Activated CD8-positive, alpha-beta T cell treated with anti-CD3 and anti-CD28 coated beads for 36 hours (primary cell): ENCODE results near the gene C1QTNF6. TPM values are rescaled to one million over a fixed set of nuclear protein-coding genes. Genes with fewer than 3 reads are reported as not detected.

Experiments used
- ATAC-seq: fragments of 200-7000 bp; cut with Tn5 transposase; one replicate; pipeline ENCODE4 v1.10.0; 2021; ENCODE audit warnings: mild to moderate bottlenecking, moderate library complexity
- CTCF ChIA-PET: fragments of 350-600 bp; sonication (Branson Sonifier 250); formaldehyde crosslinking; loops from one replicate; lab custom pipeline; 2021; ENCODE audit warnings: antibody characterized with exemption; lab: Charles Lee
- POLR2A ChIA-PET: fragments of 350-600 bp; sonication (Branson Sonifier 250); formaldehyde crosslinking; loops from one replicate; lab custom pipeline; 2021; ENCODE audit warnings: antibody characterized with exemption; lab: Charles Lee
- DNase-seq: peaks from one replicate; pipeline ENCODE4 v3.0.0-alpha.2; 2020
- H3K27ac Mint-ChIP-seq: one replicate; pipeline ENCODE4 v1.8.0; 2021; ENCODE audit warnings: mild to moderate bottlenecking, mixed read lengths
- H3K27me3 Mint-ChIP-seq: one replicate; pipeline ENCODE4 v1.8.0; 2021; ENCODE audit warnings: mixed read lengths
- H3K36me3 Mint-ChIP-seq: one replicate; pipeline ENCODE4 v1.8.0; 2021; ENCODE audit warnings: low read depth, mixed read lengths
- H3K4me1 Mint-ChIP-seq: one replicate; pipeline ENCODE4 v1.8.0; 2021; ENCODE audit warnings: low read depth, mixed read lengths
- H3K4me3 Mint-ChIP-seq: one replicate; pipeline ENCODE4 v1.8.0; 2021; ENCODE audit warnings: mild to moderate bottlenecking, moderate library complexity, mixed read lengths
- H3K9me3 Mint-ChIP-seq: one replicate; pipeline ENCODE4 v1.8.0; 2021; ENCODE audit warnings: mixed read lengths
- CTCF ChIP-seq: fragments of 200-600 bp; IDR thresholded peaks from one replicate; pipeline ENCODE4 v1.8.0; 2022; ENCODE audit warnings: antibody characterized with exemption, mild to moderate bottlenecking
- intact Hi-C: fragments of 100-400 bp; cut with micrococcal nuclease; formaldehyde crosslinking; loops from one replicate; pipeline ENCODE4 v1.10.0; 2022
- total RNA-seq, 2 experiments: library from RNA; stranded (reverse); gene quantifications; one replicate each; pipeline ENCODE4 v1.2.3, GENCODE V29; 2021

The C1QTNF6 gene
- total RNA-seq, 2 experiments from 2014 or later: 6.4 TPM

- no peak for ATAC-seq
- peak overlapping the region; percentile 98 for H3K27ac Mint-ChIP-seq
- POLR2A ChIA-PET: interaction anchor here (0.6 to 3.8 kb wide), 14 partner anchors 10 to 122 kb away, joined by 3 to 18 read pairs (median 6); partner anchors contain the start of genes IL2RB and RAC2
- CTCF ChIA-PET: interaction anchor here (0.8 to 5.6 kb wide), 18 partner anchors 10 to 219 kb away, joined by 3 to 102 read pairs (median 6); partner anchors contain the start of gene IL2RB
- H3K36me3 Mint-ChIP-seq: peaks cover 5% of the 10 kb centered on the region
- no peak for DNase-seq
- H3K27me3 Mint-ChIP-seq: no peaks in the 10 kb centered on the region
- H3K4me1 Mint-ChIP-seq: peaks cover 80% of the 10 kb centered on the region
- no peak for TF ChIP-seq CTCF
- H3K9me3 Mint-ChIP-seq: peaks cover 4% of the 10 kb centered on the region
- intact Hi-C loops: loop anchor here (10.0 kb wide), 1 partner anchor 52 kb away; the partner anchor contains the start of gene IL2RB
- H3K4me3 Mint-ChIP-seq: peak overlapping the region; percentile 86
Measured at GRCh38 chr22:37196539-37197450, 8.7 kb upstream of the C1QTNF6 start.

GRCh38 chr22:37195921-37196320 is 7.9 kb upstream of the C1QTNF6 start:
- intact Hi-C loops: loop anchor here (10.0 kb wide), 1 partner anchor 51 kb away; the partner anchor contains the start of gene IL2RB
- no peak for ATAC-seq
- DNase-seq: no peak
- Mint-ChIP-seq H3K27me3 (no peaks in the 10 kb centered on the region), H3K9me3 (peaks cover 4% of the 10 kb centered on the region), H3K4me3 (no peak overlapping the region), H3K27ac (peak overlapping the region; percentile 28), H3K4me1 (peaks cover 73% of the 10 kb centered on the region), H3K36me3 (peaks cover 6% of the 10 kb centered on the region)
- POLR2A ChIA-PET: interaction anchor here (0.9 kb wide), 1 partner anchor 22 kb away, joined by 3 read pairs; no protein-coding TSS in a partner anchor
- no peak for TF ChIP-seq CTCF
- CTCF ChIA-PET: interaction anchor here (5.2 to 5.6 kb wide), 2 partner anchors 31 to 71 kb away, joined by 60 to 102 read pairs; no protein-coding TSS in a partner anchor

GRCh38 chr22:37194750-37195149 is 6.7 kb upstream of the C1QTNF6 start:
- no peak overlapping the region for H3K4me3 Mint-ChIP-seq
- POLR2A ChIA-PET: interaction anchor here (0.7 to 2.6 kb wide), 3 partner anchors 46 to 72 kb away, joined by 4 to 12 read pairs (median 8); partner anchors contain the start of gene IL2RB
- no peak for ATAC-seq
- intact Hi-C loops: loop anchor here (10.0 kb wide), 1 partner anchor 50 kb away; the partner anchor contains the start of gene IL2RB
- CTCF ChIA-PET: interaction anchor here (0.9 to 3.2 kb wide), 5 partner anchors 8 to 115 kb away, joined by 3 to 19 read pairs (median 3); no protein-coding TSS in a partner anchor
- TF ChIP-seq CTCF: no peak
- peak; percentile 1 for DNase-seq
- H3K4me1 Mint-ChIP-seq: peaks cover 64% of the 10 kb centered on the region
- peaks cover 12% of the 10 kb centered on the region for H3K36me3 Mint-ChIP-seq
- H3K27me3 Mint-ChIP-seq: no peaks in the 10 kb centered on the region
- peak overlapping the region; percentile 83 for H3K27ac Mint-ChIP-seq
- H3K9me3 Mint-ChIP-seq: peaks cover 4% of the 10 kb centered on the region

- H3K27me3 Mint-ChIP-seq: no peaks in the 10 kb centered on the region
- ATAC-seq: peak; percentile 59
Measured at GRCh38 chr22:37193629-37194191, 5.7 kb upstream of the C1QTNF6 start.

More at GRCh38 chr22:37193629-37194191, 5.7 kb upstream of the C1QTNF6 start:
- H3K36me3 Mint-ChIP-seq: peaks cover 16% of the 10 kb centered on the region
- H3K27ac Mint-ChIP-seq: peak overlapping the region; percentile 83
- intact Hi-C loops: loop anchor here (10.0 kb wide), 1 partner anchor 49 kb away; the partner anchor contains the start of gene IL2RB
- TF ChIP-seq CTCF: no peak
- H3K4me3 Mint-ChIP-seq: peak overlapping the region; percentile 40
- POLR2A ChIA-PET: interaction anchor here (0.8 to 2.6 kb wide), 8 partner anchors 22 to 139 kb away, joined by 3 to 12 read pairs (median 4); partner anchors contain the start of gene IL2RB
- H3K9me3 Mint-ChIP-seq: peaks cover 4% of the 10 kb centered on the region
- CTCF ChIA-PET: interaction anchor here (1.0 to 3.2 kb wide), 11 partner anchors 8 to 114 kb away, joined by 3 to 19 read pairs (median 4); partner anchors contain the start of gene IL2RB
- DNase-seq: peak; percentile 71
- peaks cover 70% of the 10 kb centered on the region for H3K4me1 Mint-ChIP-seq
